Spleen (tissue), 11 donors: ENCODE results near the gene EYS. TPM values are rescaled to one million over a fixed set of nuclear protein-coding genes. Genes with fewer than 3 reads are reported as not detected.

Experiments
- DNase-seq: peaks from one replicate; pipeline ENCODE4 v3.0.0-alpha.2; 2020
- H3K27ac ChIP-seq, 8 donors: fragments of 200-600 bp; sonication (generic) in 7 of 8; 1 replicate in 4 of 8; 2 replicates in 4 of 8; pipeline versions ENCODE4 v1.5.0 to v1.8.0; 2016 to 2021; ENCODE audit warnings: inconsistent platforms in 4 of 8, mild to moderate bottlenecking in 4 of 8, moderate library complexity in 1 of 8
- H3K27me3 ChIP-seq, 7 donors: fragments of 200-600 bp; sonication (generic) in 6 of 7; replicated peaks in 1 of 7; 1 replicate in 4 of 7; 2 replicates in 3 of 7; pipeline versions ENCODE4 v1.5.0 to v1.8.0; 2016 to 2021; ENCODE audit warnings: inconsistent platforms in 3 of 7, mild to moderate bottlenecking in 1 of 7
- H3K36me3 ChIP-seq, 6 donors: fragments of 200-600 bp; sonication (generic) in 5 of 6; 1 replicate in 4 of 6; 2 replicates in 2 of 6; pipeline versions ENCODE4 v1.5.0 to v1.8.0; 2016 to 2021; ENCODE audit warnings: inconsistent platforms in 2 of 6
- H3K4me1 ChIP-seq, 6 donors: fragments of 200-600 bp; sonication (generic) in 5 of 6; 1 replicate in 3 of 6; 2 replicates in 3 of 6; pipeline versions ENCODE4 v1.5.0 to v1.8.0; 2016 to 2021; ENCODE audit warnings: inconsistent platforms in 3 of 6
- H3K4me3 ChIP-seq, 8 donors: fragments of 200-600 bp; sonication (generic) in 7 of 8; 1 replicate in 4 of 8; 2 replicates in 4 of 8; pipeline versions ENCODE4 v1.5.0 to v1.8.0; 2016 to 2021; ENCODE audit warnings: inconsistent platforms in 4 of 8, mild to moderate bottlenecking in 4 of 8, moderate library complexity in 2 of 8
- H3K9me3 ChIP-seq, 8 donors: fragments of 200-600 bp; sonication (generic) in 7 of 8; 1 replicate in 4 of 8; 2 replicates in 4 of 8; pipeline versions ENCODE4 v1.5.0 to v1.8.0; 2016 to 2021; ENCODE audit warnings: inconsistent platforms in 4 of 8
- POLR2A ChIP-seq, 3 donors: fragments of 450-650 bp; IDR thresholded peaks; one replicate each; pipeline ENCODE4 v1.5.1; 2017; ENCODE audit warnings: antibody characterized with exemption in 3 of 3, mild to moderate bottlenecking in 1 of 3
- POLR2AphosphoS5 ChIP-seq, 3 donors: sonication (generic); formaldehyde crosslinking; IDR thresholded peaks; one replicate each; pipeline ENCODE4 v1.5.1; 2017; ENCODE audit warnings: antibody characterized with exemption in 3 of 3
- WGBS, 5 donors: extraction: QIAGEN DNeasy Blood & Tissue Kit in 3 of 5; methylation state at CpG; one replicate each; pipeline versions ENCODE4 v1.1.5 to v1.1.7; 2013 to 2018; 5-methylcytosine and 5-hydroxymethylcytosine counted together
- intact Hi-C: fragments of 100-400 bp; cut with DNase I; formaldehyde crosslinking; loops from one replicate; pipeline ENCODE4 v1.15.0; 2023; ENCODE audit warnings: low total_unique reads
- polyA plus RNA-seq, 3 donors: library from polyadenylated mRNA; stranded (reverse); fragments of 200-250 nt; gene quantifications; one replicate each; pipeline ENCODE4 v1.2.1, GENCODE V29; 2013
- total RNA-seq, 7 donors: library from RNA; depleted of rRNA in 3 of 7; stranded (reverse); fragments of >200 nt in 3 of 7; fragmentation: NEBNext Ultra II Directional in 4 of 7; extraction: Animal tissue kit (Norgen Biotek cat#: 25700) in 4 of 7; gene quantifications; one replicate each; pipeline versions ENCODE4 v1.1.0 to v1.2.1, GENCODE V29; 2016 to 2021
- TF ChIP-seq, protein P1 (sequence below), 11 experiments: fragments of 200-600 bp in 7 of 11; fragments of 450-650 bp in 4 of 11; sonication (generic) in 4 of 11; IDR thresholded peaks in 8 of 11; conservative IDR thresholded peaks in 3 of 11; 1 replicate in 7 of 11; 2 replicates in 4 of 11; pipeline versions ENCODE4 v1.4.0 to v1.8.0; 2016 to 2021; ENCODE audit warnings: antibody characterized with exemption in 11 of 11, inconsistent platforms in 4 of 11, mild to moderate bottlenecking in 1 of 11
- donor health status: healthy with polysubstance abuse.
- donor health status: DM: no; HTN: no; CAD: no; lungs with moderate emphysema.
- donor health status: DM: no; HTN: no; CAD: no.
- donor health status: Bipolar disorder and iron deficiency.
- donor health status: healthy.
- donor health status: DM: no; HTN: no; CAD: no.
- donor health status: DM: yes; HTN: yes; CAD: no.

EYS gene
- total and polyA plus RNA-seq, 10 donors: under 0.01 to 0.72 (median 0.28) TPM; not detected in 5

DNA sequence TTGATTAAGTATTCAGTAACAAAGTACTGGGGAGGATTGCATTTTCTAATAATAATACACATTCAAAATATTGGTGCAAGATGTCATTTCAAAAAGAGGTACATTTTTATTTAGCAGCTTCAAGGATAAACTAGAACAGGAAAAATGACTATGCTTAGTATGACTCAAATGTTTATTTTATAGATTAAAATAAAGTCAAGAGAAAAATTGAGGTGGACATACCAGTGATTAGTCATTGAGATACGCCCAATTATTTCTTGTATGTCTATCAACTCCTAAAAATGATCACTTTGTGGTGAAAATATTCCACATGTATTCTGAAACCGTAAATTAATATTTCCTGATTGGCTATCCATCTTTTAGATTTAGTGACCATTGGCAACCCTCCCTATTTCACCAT is 1974.7 kb downstream of the EYS start:
- TF ChIP-seq, protein P1, sequence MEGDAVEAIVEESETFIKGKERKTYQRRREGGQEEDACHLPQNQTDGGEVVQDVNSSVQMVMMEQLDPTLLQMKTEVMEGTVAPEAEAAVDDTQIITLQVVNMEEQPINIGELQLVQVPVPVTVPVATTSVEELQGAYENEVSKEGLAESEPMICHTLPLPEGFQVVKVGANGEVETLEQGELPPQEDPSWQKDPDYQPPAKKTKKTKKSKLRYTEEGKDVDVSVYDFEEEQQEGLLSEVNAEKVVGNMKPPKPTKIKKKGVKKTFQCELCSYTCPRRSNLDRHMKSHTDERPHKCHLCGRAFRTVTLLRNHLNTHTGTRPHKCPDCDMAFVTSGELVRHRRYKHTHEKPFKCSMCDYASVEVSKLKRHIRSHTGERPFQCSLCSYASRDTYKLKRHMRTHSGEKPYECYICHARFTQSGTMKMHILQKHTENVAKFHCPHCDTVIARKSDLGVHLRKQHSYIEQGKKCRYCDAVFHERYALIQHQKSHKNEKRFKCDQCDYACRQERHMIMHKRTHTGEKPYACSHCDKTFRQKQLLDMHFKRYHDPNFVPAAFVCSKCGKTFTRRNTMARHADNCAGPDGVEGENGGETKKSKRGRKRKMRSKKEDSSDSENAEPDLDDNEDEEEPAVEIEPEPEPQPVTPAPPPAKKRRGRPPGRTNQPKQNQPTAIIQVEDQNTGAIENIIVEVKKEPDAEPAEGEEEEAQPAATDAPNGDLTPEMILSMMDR (IDR thresholded peaks at IDR 0.05 in 8 of 11, conservative IDR thresholded peaks at IDR 0.05 in 3 of 11): no peak
- TF ChIP-seq POLR2AphosphoS5 (IDR thresholded peaks at IDR 0.05) (no peak), POLR2A (IDR thresholded peaks at IDR 0.05) (no peak)
- no peaks in the 10 kb centered on the region for H3K4me1 ChIP-seq
- no peak overlapping the region for H3K4me3 ChIP-seq
- intact Hi-C loops: no loop called here
- DNase-seq: no peak
- H3K27me3 ChIP-seq: no peaks in the 10 kb centered on the region
- H3K27ac ChIP-seq: no peak overlapping the region
- H3K36me3 ChIP-seq: no peaks in the 10 kb centered on the region
- 75 to 95% (median 92%) methylated on average over 2 of the region's 2 CpGs for WGBS, 5 donors
- peaks cover 0 to 9% (median 0%) of the 10 kb centered on the region in 8 donors for H3K9me3 ChIP-seq

DNA sequence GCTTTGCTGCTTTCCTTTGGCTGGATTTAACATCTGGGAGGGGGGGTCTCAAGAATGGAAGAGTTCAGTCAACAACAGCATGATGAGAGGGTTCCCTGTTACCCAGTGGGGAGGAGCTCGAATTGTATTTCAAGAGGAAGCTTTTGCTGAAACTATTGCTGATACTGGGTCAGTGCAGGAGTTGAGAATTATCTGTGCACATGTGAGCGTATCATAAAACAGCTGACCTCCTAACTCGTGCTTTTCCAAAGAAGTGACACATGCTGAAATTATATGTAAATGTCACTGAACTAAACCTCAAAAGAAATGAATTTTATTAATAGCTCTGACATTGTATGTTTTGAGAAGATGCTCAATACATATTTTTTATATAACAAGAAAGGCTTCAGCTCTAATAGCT is 1975.1 kb downstream of the EYS start:
- no peak overlapping the region for H3K27ac ChIP-seq
- WGBS, 5 donors: 90 to 96% (median 95%) methylated on average over 3 of the region's 3 CpGs
- H3K27me3 ChIP-seq: no peaks in the 10 kb centered on the region
- no peak overlapping the region for H3K4me3 ChIP-seq
- intact Hi-C loops: no loop called here
- DNase-seq: no peak
- no peaks in the 10 kb centered on the region for H3K4me1 ChIP-seq
- no peaks in the 10 kb centered on the region for H3K36me3 ChIP-seq
- H3K9me3 ChIP-seq: peaks cover 0 to 8% (median 0%) of the 10 kb centered on the region in 8 donors
- no peak for TF ChIP-seq POLR2AphosphoS5 (IDR thresholded peaks at IDR 0.05)
- no peak for TF ChIP-seq POLR2A (IDR thresholded peaks at IDR 0.05)
- TF ChIP-seq, protein P1 (IDR thresholded peaks at IDR 0.05 in 8 of 11, conservative IDR thresholded peaks at IDR 0.05 in 3 of 11): no peak

DNA sequence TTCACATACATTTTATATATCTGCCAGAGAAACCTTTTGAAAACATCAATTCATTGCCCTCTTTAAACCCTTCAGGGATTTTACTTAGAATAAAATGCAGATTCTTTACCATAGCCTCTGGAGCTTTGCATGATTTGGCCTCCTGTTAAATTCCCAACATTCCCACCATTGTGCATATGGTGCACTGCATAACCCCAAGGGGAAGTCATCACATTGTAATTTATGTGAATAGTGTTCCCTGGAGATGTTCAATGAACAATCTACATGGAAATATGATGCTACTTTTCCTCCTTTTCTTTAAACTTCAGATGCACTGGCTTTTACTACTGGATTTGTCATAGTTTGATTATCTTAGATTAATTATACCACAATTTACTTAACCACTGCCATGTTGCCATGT is 1976.7 kb downstream of the EYS start:
- intact Hi-C loops: no loop called here
- Histone ChIP-seq H3K27ac (no peak overlapping the region), H3K9me3 (no peaks in the 10 kb centered on the region), H3K4me1 (no peaks in the 10 kb centered on the region), H3K27me3 (no peaks in the 10 kb centered on the region), H3K4me3 (no peak overlapping the region), H3K36me3 (no peaks in the 10 kb centered on the region)
- DNase-seq: no peak
- TF ChIP-seq POLR2A (IDR thresholded peaks at IDR 0.05) (no peak), POLR2AphosphoS5 (IDR thresholded peaks at IDR 0.05) (no peak)
- TF ChIP-seq, protein P1 (IDR thresholded peaks at IDR 0.05 in 8 of 11, conservative IDR thresholded peaks at IDR 0.05 in 3 of 11): no peak

DNA sequence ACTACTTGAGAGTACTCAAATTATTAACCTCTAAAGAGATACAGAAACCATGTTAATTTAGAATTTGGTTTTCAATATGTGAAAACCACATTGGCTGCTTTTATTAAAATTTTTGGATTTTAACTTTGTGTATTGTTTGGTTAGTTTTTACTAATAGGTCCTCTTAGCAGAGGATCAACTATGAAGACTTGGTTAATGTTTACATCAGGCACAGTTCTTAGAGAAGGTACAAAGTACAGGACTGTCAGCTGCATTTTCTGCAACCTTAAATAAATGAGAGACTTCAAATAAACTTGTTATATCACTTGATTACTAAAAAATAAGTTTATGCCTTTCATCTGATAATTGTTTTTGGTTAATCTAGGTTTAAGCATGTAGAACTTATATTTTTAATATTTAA is 1982.3 kb downstream of the EYS start:
- Histone ChIP-seq H3K4me3 (no peak overlapping the region), H3K27me3 (no peaks in the 10 kb centered on the region), H3K9me3 (no peaks in the 10 kb centered on the region), H3K4me1 (no peaks in the 10 kb centered on the region), H3K27ac (no peak overlapping the region), H3K36me3 (no peaks in the 10 kb centered on the region)
- intact Hi-C loops: no loop called here
- no peak for DNase-seq
- TF ChIP-seq POLR2A (IDR thresholded peaks at IDR 0.05) (no peak), POLR2AphosphoS5 (IDR thresholded peaks at IDR 0.05) (no peak)

DNA sequence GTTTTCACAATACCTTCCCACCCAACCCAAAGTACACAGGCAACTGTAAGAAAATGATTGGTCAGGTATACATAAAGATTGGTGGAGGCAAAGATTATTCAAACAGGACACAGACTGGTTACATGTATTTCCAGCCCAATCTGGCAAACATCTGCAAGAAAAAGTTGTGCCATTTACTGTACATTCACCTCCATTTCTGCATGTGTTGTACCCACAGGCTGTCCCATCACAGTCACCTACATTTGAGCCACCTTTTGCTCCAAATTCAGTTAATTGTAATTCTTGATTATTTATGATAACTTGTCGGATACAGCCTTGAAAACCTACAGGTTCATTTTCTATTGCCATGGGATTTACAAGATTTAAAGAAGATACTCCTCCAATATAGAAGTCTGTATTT is 1985.8 kb downstream of the EYS start:
- H3K27me3 ChIP-seq: no peaks in the 10 kb centered on the region
- H3K4me1 ChIP-seq: no peaks in the 10 kb centered on the region
- H3K9me3 ChIP-seq: no peaks in the 10 kb centered on the region
- H3K27ac ChIP-seq: no peak overlapping the region
- 97 to 100% (median 100%) methylated on average over 1 of the region's 1 CpG for WGBS, 5 donors
- TF ChIP-seq, protein P1 (IDR thresholded peaks at IDR 0.05 in 8 of 11, conservative IDR thresholded peaks at IDR 0.05 in 3 of 11): no peak
- TF ChIP-seq POLR2AphosphoS5 (IDR thresholded peaks at IDR 0.05) (no peak), POLR2A (IDR thresholded peaks at IDR 0.05) (no peak)
- peaks cover 0 to 5% (median 0%) of the 10 kb centered on the region in 6 donors for H3K36me3 ChIP-seq
- intact Hi-C loops: no loop called here
- no peak overlapping the region for H3K4me3 ChIP-seq
- DNase-seq: no peak
